ENCODE data around the gene FSCN2. TPM values are rescaled to one million over a fixed set of nuclear protein-coding genes. Genes with fewer than 3 reads are reported as not detected.
A peak's percentile ranks its signal among the peaks of the same experiment; 100 is the strongest.

Gene FSCN2
- total RNA-seq, 1 experiment from 2014 or later: 1.6 TPM

- Histone ChIP-seq H3K4ac (ENCODE audit: low read depth, low read length) (no peak overlapping the region), H2BK120ac (ENCODE audit: low read depth, low read length, poor library complexity, severe bottlenecking) (no peak overlapping the region), H3K23me2 (ENCODE audit: insufficient read length, low read depth, low read length, poor library complexity, severe bottlenecking) (no peaks in the 10 kb centered on the region), H2AFZ (ENCODE audit: low read length) (no peak overlapping the region), H3K79me1 (ENCODE audit: insufficient read depth, low read depth, low read length, poor library complexity, severe bottlenecking) (no peaks in the 10 kb centered on the region), H2BK5ac (ENCODE audit: insufficient read length, low read length) (no peak overlapping the region), H4K5ac (ENCODE audit: insufficient read length, low read depth, low read length) (no peak overlapping the region), H2BK15ac (ENCODE audit: low read depth, low read length) (no peak overlapping the region), H3K18ac (ENCODE audit: insufficient read length, low read depth, low read length) (no peak overlapping the region), H3K14ac (ENCODE audit: insufficient read depth, low read length) (no peak overlapping the region), H3K56ac (ENCODE audit: insufficient read length, low read depth, low read length) (no peak overlapping the region), H4K91ac (ENCODE audit: insufficient read length, low read depth, low read length) (no peak overlapping the region), H3K79me2 (ENCODE audit: insufficient read depth, low read length) (no peaks in the 10 kb centered on the region), H4K8ac (replicated peaks; ENCODE audit: insufficient read length, low read depth, low read length) (no peak overlapping the region), H3K4me2 (ENCODE audit: insufficient read depth, insufficient read length, low read length) (no peak overlapping the region), H3K27me3 (ENCODE audit: insufficient read depth, low read length) (no peaks in the 10 kb centered on the region), H2BK12ac (ENCODE audit: insufficient read length, low read depth, low read length) (no peak overlapping the region), H3T11ph (ENCODE audit: low read length) (no peak overlapping the region), H4K20me1 (ENCODE audit: control insufficient read depth, insufficient read depth, insufficient read length) (peaks cover 2% of the 10 kb centered on the region), H3K23ac (ENCODE audit: insufficient read length, low read depth, low read length) (no peak overlapping the region), H3K9me3 (ENCODE audit: control insufficient read depth, low read depth, low read length) (no peaks in the 10 kb centered on the region), H3K9ac (ENCODE audit: extremely low read depth, insufficient read length, low read length) (no peak overlapping the region), H2BK20ac (ENCODE audit: low read depth, low read length, poor library complexity, severe bottlenecking) (no peak overlapping the region), H2AK5ac (ENCODE audit: insufficient read length, low read length) (no peak overlapping the region), H3K27ac (ENCODE audit: insufficient read length, low read depth, low read length) (no peak overlapping the region), H3K4me1 (ENCODE audit: insufficient read depth, low read length) (no peaks in the 10 kb centered on the region)
- no peak for DNase-seq
- Mint-ChIP-seq H3K27ac (peak overlapping the region in 2 of 3 experiments; percentile 23 to 25; a peak in 2 of 7 replicates), H3K27me3 (ENCODE audit: low read depth) (peaks cover under 1% of the 10 kb centered on the region), H3K4me3 (no peak overlapping the region), H3K36me3 (ENCODE audit: insufficient read depth in 1 of 3, low read depth in 3 of 3) (peaks cover 29 to 82% (median 69%) of the 10 kb centered on the region in 3 experiments), H3K4me1 (no peaks in the 10 kb centered on the region), H3K9me3 (no peaks in the 10 kb centered on the region)
- WGBS (ENCODE audit: extremely low coverage, insufficient read length, low lambda C conversion rate): no CpG with 5 or more reads among the region's 8 CpGs
- no peak for TF ChIP-seq CTCF (conservative IDR thresholded peaks at IDR 0.05)
Measured at GRCh38 chr17:81574643-81574956, 46.4 kb downstream of the FSCN2 start.
